Measurements from ENCODE around the gene CES3. TPM values are rescaled to one million over a fixed set of nuclear protein-coding genes. Genes with fewer than 3 reads are reported as not detected.

The CES3 gene
- total RNA-seq, 4 donors from 2014 or later = 0.16 to 3.1 (median 1.9) TPM

GRCh38 chr16:66917741-66918140 lies 43.3 kb upstream of the CES3 start:
- TF ChIP-seq, protein P1, sequence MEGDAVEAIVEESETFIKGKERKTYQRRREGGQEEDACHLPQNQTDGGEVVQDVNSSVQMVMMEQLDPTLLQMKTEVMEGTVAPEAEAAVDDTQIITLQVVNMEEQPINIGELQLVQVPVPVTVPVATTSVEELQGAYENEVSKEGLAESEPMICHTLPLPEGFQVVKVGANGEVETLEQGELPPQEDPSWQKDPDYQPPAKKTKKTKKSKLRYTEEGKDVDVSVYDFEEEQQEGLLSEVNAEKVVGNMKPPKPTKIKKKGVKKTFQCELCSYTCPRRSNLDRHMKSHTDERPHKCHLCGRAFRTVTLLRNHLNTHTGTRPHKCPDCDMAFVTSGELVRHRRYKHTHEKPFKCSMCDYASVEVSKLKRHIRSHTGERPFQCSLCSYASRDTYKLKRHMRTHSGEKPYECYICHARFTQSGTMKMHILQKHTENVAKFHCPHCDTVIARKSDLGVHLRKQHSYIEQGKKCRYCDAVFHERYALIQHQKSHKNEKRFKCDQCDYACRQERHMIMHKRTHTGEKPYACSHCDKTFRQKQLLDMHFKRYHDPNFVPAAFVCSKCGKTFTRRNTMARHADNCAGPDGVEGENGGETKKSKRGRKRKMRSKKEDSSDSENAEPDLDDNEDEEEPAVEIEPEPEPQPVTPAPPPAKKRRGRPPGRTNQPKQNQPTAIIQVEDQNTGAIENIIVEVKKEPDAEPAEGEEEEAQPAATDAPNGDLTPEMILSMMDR (IDR thresholded peaks at IDR 0.05; ENCODE audit: low read depth) = no peak

DNA sequence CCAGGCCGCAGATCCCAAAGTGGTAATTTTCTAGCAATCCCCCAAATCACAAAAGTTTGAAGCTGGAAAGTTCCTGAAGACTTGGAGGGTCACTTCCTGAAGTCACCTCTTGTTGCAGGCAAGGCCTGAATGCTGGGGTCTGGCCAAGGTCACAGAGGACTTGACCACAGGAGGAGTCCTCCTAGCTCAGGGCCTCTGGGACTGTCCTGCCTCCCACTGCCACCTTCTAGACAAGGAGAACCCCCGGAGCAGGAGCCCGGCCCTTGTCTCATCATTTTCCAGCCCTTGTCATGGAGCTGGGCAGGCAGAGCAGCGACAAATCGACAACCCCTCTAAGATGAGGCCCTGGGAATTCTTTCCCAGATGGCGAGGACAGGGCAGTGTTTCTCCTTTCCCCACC lies 42.7 kb upstream of the CES3 start:
- TF ChIP-seq, protein P1 (IDR thresholded peaks at IDR 0.05; ENCODE audit: low read depth) = no peak

DNA sequence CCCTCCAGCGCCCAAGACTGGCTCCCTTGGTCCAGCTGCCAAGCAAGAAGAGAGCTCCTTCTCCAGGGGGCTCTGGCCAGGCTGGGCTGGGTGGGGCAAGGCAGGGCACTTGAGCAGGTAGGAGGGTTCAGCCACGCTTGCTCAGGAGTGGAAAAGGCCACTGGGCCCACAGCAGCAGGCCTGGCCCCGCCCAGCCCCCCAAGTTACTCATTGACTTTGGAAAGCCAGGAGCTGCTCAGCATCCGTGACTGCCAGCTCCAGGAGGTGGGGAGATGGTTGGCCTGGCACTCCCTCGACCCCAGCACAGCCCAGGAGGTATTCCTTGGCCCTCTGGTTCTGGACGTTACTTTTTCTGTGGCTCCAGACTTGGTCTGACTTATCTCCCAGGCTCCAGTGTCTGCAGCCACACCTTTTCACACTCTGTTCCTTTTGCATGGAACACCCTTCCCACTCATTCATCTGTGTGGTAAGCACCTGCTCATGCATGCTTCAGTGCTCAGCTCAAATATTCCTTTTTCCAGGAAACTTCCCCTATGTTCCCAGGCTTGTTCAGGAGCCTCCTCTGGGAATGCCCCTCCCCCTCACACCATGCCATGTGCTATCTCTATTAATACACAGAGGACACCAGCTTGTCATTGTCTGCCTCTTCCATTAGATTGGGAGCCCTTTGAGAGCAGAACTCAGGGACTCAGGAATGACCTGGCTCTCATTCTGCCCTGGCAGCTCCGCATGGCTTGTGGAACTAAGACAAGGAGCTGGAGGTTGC lies 42.1 kb upstream of the CES3 start, which contains the start of gene CDH16:
Gene CDH16, minus strand, starts transcription at position 83 of the 766 bp plus-strand sequence. CDS start 820 bp downstream, outside the sequence.
- TF ChIP-seq, protein P1 (IDR thresholded peaks at IDR 0.05; ENCODE audit: low read depth) = no peak

- TF ChIP-seq, protein P1 (IDR thresholded peaks at IDR 0.05; ENCODE audit: low read depth) = no peak
Measured at GRCh38 chr16:66919569-66920298, 41.3 kb upstream of the CES3 start.

GRCh38 chr16:66920299-66920590 lies 40.8 kb upstream of the CES3 start:
- TF ChIP-seq, protein P1 (IDR thresholded peaks at IDR 0.05; ENCODE audit: low read depth) = no peak

DNA sequence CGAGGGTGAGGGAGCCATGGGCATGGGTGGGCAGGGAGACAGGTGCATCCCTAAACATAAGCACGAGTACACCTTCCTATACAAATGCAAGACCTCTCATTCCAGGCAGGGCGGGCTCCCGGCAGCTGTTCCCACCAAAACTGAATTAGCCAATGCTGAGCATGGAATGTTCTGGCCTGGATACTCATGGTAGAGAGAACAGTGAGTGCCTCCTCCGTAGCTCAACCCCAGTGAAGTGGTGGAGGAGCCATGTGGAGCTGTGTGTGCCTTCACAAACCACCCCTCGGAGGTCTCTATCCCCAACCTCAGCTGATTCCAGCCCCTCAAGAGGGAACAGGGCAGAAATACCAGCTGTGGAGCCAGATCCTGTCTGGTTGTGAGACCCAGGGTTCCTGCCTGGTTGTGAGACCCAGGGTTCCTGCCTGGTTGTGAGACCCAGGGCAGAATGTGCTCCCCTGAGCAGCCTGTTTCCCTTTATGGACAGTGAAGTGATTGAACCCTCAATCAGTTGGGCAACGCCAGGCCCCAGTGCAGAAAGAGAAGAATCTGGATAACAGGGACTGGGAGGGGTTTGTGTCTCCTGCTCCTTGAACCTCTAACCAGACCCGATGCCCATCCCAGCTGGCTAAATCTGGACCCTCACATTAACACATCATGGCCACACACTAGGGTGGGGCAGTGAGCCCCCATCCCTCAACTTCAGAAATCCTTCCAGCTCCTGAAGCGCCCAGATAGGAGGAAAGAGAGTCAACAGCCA lies 40.0 kb upstream of the CES3 start:
- TF ChIP-seq, protein P1 (IDR thresholded peaks at IDR 0.05; ENCODE audit: low read depth) = no peak

Data from subcutaneous adipose tissue (tissue), 4 donors.